Thyroid gland (tissue), 4 donors: ENCODE measurements around the gene MMAB. TPM values are rescaled to one million over a fixed set of nuclear protein-coding genes. Genes with fewer than 3 reads are reported as not detected.

Source experiments
- DNase-seq, 2 donors: peaks; one replicate each; pipeline ENCODE4 v3.0.0-alpha.2; 2019
- H3K27ac ChIP-seq, 3 donors: fragments of 200-600 bp; sonication (generic); 1 replicate in 2 of 3; 2 replicates in 1 of 3; pipeline ENCODE4 v1.5.1; 2016 to 2019; ENCODE audit warnings: mild to moderate bottlenecking in 1 of 3, moderate library complexity in 1 of 3
- H3K27me3 ChIP-seq: fragments of 200-600 bp; sonication (generic); one replicate; pipeline ENCODE4 v1.5.1; 2019
- H3K36me3 ChIP-seq, 2 donors: fragments of 200-600 bp; sonication (generic); one replicate each; pipeline ENCODE4 v1.5.1; 2016 to 2019
- H3K4me1 ChIP-seq, 2 donors: fragments of 200-600 bp; sonication (generic); one replicate each; pipeline ENCODE4 v1.5.1; 2017 to 2019
- H3K4me3 ChIP-seq, 3 donors: fragments of 200-600 bp; sonication (generic); replicated peaks in 1 of 3; 1 replicate in 2 of 3; 2 replicates in 1 of 3; pipeline ENCODE4 v1.5.1; 2016; ENCODE audit warnings: mild to moderate bottlenecking in 1 of 3
- H3K9me3 ChIP-seq: fragments of 200-600 bp; sonication (generic); one replicate; pipeline ENCODE4 v1.5.1; 2017
- POLR2A ChIP-seq, 2 donors: fragments of 450-650 bp; IDR thresholded peaks; one replicate each; pipeline ENCODE4 v1.6.1; 2017; ENCODE audit warnings: antibody characterized with exemption in 2 of 2, mild to moderate bottlenecking in 2 of 2, moderate library complexity in 1 of 2
- WGBS, 2 donors: methylation state at CpG; one replicate each; pipeline ENCODE4 v1.1.5; 2017; 5-methylcytosine and 5-hydroxymethylcytosine counted together
- intact Hi-C: fragments of 100-400 bp; cut with DNase I; formaldehyde crosslinking; loops from one replicate; pipeline ENCODE4 v1.15.1; 2023
- total RNA-seq, 4 donors: library from RNA; depleted of rRNA; stranded (reverse); fragments of >200 nt; gene quantifications; one replicate each; pipeline ENCODE4 v1.2.3, GENCODE V29; 2016
- TF ChIP-seq, protein P1 (sequence below), 6 experiments: fragments of 200-600 bp in 3 of 6; fragments of 450-650 bp in 3 of 6; sonication (generic) in 3 of 6; IDR thresholded peaks; one replicate each; pipeline ENCODE4 v1.5.1; 2016 to 2019; ENCODE audit warnings: antibody characterized with exemption in 6 of 6, mild to moderate bottlenecking in 2 of 6, inconsistent platforms in 1 of 6, moderate library complexity in 1 of 6

The MMAB gene
- total RNA-seq, 4 donors from 2014 or later, result 40.3 to 82.2 (median 69.7) TPM

GRCh38 chr12:109537136-109537535 is 36.2 kb downstream of the MMAB start:
- Histone ChIP-seq H3K4me1 (no peaks in the 10 kb centered on the region), H3K9me3 (no peaks in the 10 kb centered on the region), H3K27me3 (no peaks in the 10 kb centered on the region), H3K27ac (no peak overlapping the region), H3K36me3 (peaks cover 0 to 22% of the 10 kb centered on the region in 2 donors), H3K4me3 (no peak overlapping the region)
- TF ChIP-seq, protein P1, sequence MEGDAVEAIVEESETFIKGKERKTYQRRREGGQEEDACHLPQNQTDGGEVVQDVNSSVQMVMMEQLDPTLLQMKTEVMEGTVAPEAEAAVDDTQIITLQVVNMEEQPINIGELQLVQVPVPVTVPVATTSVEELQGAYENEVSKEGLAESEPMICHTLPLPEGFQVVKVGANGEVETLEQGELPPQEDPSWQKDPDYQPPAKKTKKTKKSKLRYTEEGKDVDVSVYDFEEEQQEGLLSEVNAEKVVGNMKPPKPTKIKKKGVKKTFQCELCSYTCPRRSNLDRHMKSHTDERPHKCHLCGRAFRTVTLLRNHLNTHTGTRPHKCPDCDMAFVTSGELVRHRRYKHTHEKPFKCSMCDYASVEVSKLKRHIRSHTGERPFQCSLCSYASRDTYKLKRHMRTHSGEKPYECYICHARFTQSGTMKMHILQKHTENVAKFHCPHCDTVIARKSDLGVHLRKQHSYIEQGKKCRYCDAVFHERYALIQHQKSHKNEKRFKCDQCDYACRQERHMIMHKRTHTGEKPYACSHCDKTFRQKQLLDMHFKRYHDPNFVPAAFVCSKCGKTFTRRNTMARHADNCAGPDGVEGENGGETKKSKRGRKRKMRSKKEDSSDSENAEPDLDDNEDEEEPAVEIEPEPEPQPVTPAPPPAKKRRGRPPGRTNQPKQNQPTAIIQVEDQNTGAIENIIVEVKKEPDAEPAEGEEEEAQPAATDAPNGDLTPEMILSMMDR (IDR thresholded peaks at IDR 0.05), result no peak
- no peak for TF ChIP-seq POLR2A (IDR thresholded peaks at IDR 0.05)
- DNase-seq, result no peak
- intact Hi-C loops, result no loop called here
- WGBS, 2 donors, result 89 to 96% methylated on average over 8 of the region's 8 CpGs

DNA sequence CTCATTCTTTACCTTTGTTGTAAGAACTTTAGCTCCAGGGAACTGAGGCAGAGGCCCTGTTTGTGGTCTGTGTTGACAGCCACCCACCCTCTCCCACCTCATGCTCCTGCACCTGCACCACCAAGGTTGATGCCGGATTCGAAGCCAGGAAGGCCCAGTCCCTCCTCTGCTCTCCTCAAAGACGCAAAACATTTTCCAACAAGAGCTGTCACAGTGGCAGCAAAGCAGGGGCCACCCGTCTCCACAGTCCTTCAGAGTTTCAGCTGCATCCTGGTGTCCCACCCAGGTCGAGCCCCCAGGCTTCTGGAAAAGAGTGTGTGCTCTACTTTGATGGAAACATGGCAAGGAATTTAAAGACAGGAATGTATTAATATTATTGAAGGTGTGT is 37.4 kb downstream of the MMAB start:
- DNase-seq, result no peak
- intact Hi-C loops, result no loop called here
- H3K27me3 ChIP-seq, result no peaks in the 10 kb centered on the region
- H3K36me3 ChIP-seq, result peaks cover 2 to 22% of the 10 kb centered on the region in 2 donors
- 90 to 92% methylated on average over 5 of the region's 5 CpGs for WGBS, 2 donors
- TF ChIP-seq, protein P1 (IDR thresholded peaks at IDR 0.05), result no peak
- no peak for TF ChIP-seq POLR2A (IDR thresholded peaks at IDR 0.05)
- no peak overlapping the region for H3K27ac ChIP-seq
- no peaks in the 10 kb centered on the region for H3K9me3 ChIP-seq
- H3K4me1 ChIP-seq, result no peaks in the 10 kb centered on the region
- no peak overlapping the region for H3K4me3 ChIP-seq

GRCh38 chr12:109535231-109535862 is 38.0 kb downstream of the MMAB start:
- Histone ChIP-seq H3K27ac (no peak overlapping the region), H3K27me3 (no peaks in the 10 kb centered on the region), H3K36me3 (peaks cover 5 to 26% of the 10 kb centered on the region in 2 donors), H3K9me3 (no peaks in the 10 kb centered on the region), H3K4me3 (no peak overlapping the region), H3K4me1 (peaks cover 0 to 5% of the 10 kb centered on the region in 2 donors)
- intact Hi-C loops, result no loop called here
- DNase-seq, result no peak
- no peak for TF ChIP-seq POLR2A (IDR thresholded peaks at IDR 0.05)
- TF ChIP-seq, protein P1 (IDR thresholded peaks at IDR 0.05), result no peak
- WGBS, 2 donors, result 95% methylated on average over 25 of the region's 25 CpGs

DNA sequence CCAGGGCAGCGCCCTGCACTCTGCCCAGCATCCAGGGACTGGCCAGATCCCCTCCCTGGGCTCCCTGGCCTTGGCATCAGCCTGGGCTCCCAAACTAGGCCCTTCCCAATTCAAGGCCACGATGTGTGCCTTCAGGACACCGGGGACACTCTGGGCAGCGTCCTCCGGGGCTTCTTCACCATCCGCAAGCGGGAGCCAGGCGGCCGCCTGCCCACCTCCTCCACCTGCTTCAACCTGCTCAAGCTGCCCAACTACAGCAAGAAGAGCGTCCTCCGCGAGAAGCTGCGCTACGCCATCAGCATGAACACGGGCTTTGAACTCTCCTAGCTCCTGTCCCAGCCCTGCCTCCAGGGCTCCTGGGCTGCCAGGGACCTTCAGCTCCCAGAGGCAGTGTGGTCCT is 38.8 kb downstream of the MMAB start:
- intact Hi-C loops, result no loop called here
- no peak overlapping the region for H3K4me3 ChIP-seq
- peaks cover 0 to 8% of the 10 kb centered on the region in 2 donors for H3K4me1 ChIP-seq
- no peak for TF ChIP-seq POLR2A (IDR thresholded peaks at IDR 0.05)
- TF ChIP-seq, protein P1 (IDR thresholded peaks at IDR 0.05), result no peak
- no peak overlapping the region for H3K27ac ChIP-seq
- 97 to 98% methylated on average over 12 to 14 of the region's 15 CpGs for WGBS, 2 donors
- H3K36me3 ChIP-seq, result peaks cover 5 to 26% of the 10 kb centered on the region in 2 donors
- no peaks in the 10 kb centered on the region for H3K27me3 ChIP-seq
- DNase-seq, result no peak
- H3K9me3 ChIP-seq, result no peaks in the 10 kb centered on the region

DNA sequence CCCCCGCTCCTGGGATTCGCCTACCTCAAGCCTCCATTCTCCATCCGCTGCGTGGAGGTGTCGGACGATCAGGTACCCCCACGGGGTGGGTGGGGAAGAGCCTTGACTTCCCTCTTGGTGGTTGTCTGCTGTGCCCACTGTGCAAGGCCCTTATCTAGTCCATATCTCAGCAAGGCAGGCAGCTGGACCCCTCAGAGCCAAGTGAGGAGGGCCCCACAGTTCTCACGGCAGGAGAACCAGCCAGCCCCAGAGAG is 39.9 kb downstream of the MMAB start:
- no peaks in the 10 kb centered on the region for H3K27me3 ChIP-seq
- intact Hi-C loops, result no loop called here
- H3K27ac ChIP-seq, result no peak overlapping the region
- peaks cover 5 to 26% of the 10 kb centered on the region in 2 donors for H3K36me3 ChIP-seq
- peaks cover 0 to 8% of the 10 kb centered on the region in 2 donors for H3K4me1 ChIP-seq
- TF ChIP-seq, protein P1 (IDR thresholded peaks at IDR 0.05), result no peak
- TF ChIP-seq POLR2A (IDR thresholded peaks at IDR 0.05), result no peak
- H3K4me3 ChIP-seq, result no peak overlapping the region
- 93 to 94% methylated on average over 7 to 8 of the region's 8 CpGs for WGBS, 2 donors
- H3K9me3 ChIP-seq, result no peaks in the 10 kb centered on the region
- DNase-seq, result no peak
